ENCODE data around the gene SCGB1C2. TPM values are rescaled to one million over a fixed set of nuclear protein-coding genes. Genes with fewer than 3 reads are reported as not detected.

SCGB1C2 gene
- total and polyA plus RNA-seq, 12 donors, result not detected

GRCh38 chr17:181245-182049, 44.1 kb downstream of the SCGB1C2 start, which contains the start of gene DOC2B:
Gene DOC2B (minus strand): TSS chr17:181650. CDS start chr17:181479, 171 bp downstream.
- intact Hi-C loops (cut with DNase I), result no loop called here
- Histone ChIP-seq H3K4me3 (peak within 1 kb of the TSS in 1 of 4 donors; percentile 57), H3K36me3 (replicated peaks in 1 of 2) (no peaks in the 10 kb centered on the region), H3K4me1 (replicated peaks in 1 of 2) (peaks cover 0 to 8% of the 10 kb centered on the region in 2 donors), H3K27me3 (peaks cover 13% of the 10 kb centered on the region), H3K27ac (peak within 1 kb of the TSS in 3 of 5 donors; percentile 14 to 78 (median 50)), H3K9me3 (replicated peaks in 1 of 3) (no peaks in the 10 kb centered on the region)
- 3 to 4% (median 3%) methylated on average over 8 to 120 of the region's 120 CpGs; no CpG with 5 or more reads in 1 of the 4 donors for WGBS, 4 donors
- TF ChIP-seq POLR2A (IDR thresholded peaks at IDR 0.05) (no peak), CTCF (IDR thresholded peaks at IDR 0.05) (peak in 1 of 6 experiments; percentile 19)
- peak; percentile 41 to 77 (median 68) for DNase-seq

- no peak for TF ChIP-seq CTCF (IDR thresholded peaks at IDR 0.05)
- TF ChIP-seq POLR2A (IDR thresholded peaks at IDR 0.05), result no peak
- DNase-seq, result peak in 1 of 7 donors; percentile 63
- peaks cover 0 to 8% of the 10 kb centered on the region in 2 donors for H3K4me1 ChIP-seq (replicated peaks in 1 of 2)
- H3K4me3 ChIP-seq, result peak overlapping the region in 1 of 4 donors; percentile 49
- no peaks in the 10 kb centered on the region for H3K36me3 ChIP-seq (replicated peaks in 1 of 2)
- intact Hi-C loops (cut with DNase I), result no loop called here
- WGBS, 4 donors, result 63 to 89% (median 73%) methylated on average over 8 to 18 of the region's 18 CpGs
- no peaks in the 10 kb centered on the region for H3K9me3 ChIP-seq (replicated peaks in 1 of 3)
- peaks cover 13% of the 10 kb centered on the region for H3K27me3 ChIP-seq
- no peak overlapping the region for H3K27ac ChIP-seq
Observed at GRCh38 chr17:182050-182751, 44.8 kb downstream of the SCGB1C2 start.

GRCh38 chr17:183021-183420, 45.7 kb downstream of the SCGB1C2 start:
- intact Hi-C loops (cut with DNase I), result no loop called here
- no peak for DNase-seq
- peaks cover 13% of the 10 kb centered on the region for H3K27me3 ChIP-seq
- H3K4me1 ChIP-seq (replicated peaks in 1 of 2), result peaks cover 0 to 8% of the 10 kb centered on the region in 2 donors
- H3K9me3 ChIP-seq (replicated peaks in 1 of 3), result no peaks in the 10 kb centered on the region
- no peak overlapping the region for H3K4me3 ChIP-seq
- H3K36me3 ChIP-seq (replicated peaks in 1 of 2), result no peaks in the 10 kb centered on the region
- 66 to 88% (median 87%) methylated on average over 8 of the region's 8 CpGs for WGBS, 4 donors
- H3K27ac ChIP-seq, result no peak overlapping the region
- TF ChIP-seq CTCF (IDR thresholded peaks at IDR 0.05), result no peak
- TF ChIP-seq POLR2A (IDR thresholded peaks at IDR 0.05), result no peak

- Histone ChIP-seq H3K4me3 (no peak overlapping the region), H3K9me3 (replicated peaks in 1 of 3) (no peaks in the 10 kb centered on the region), H3K27me3 (no peaks in the 10 kb centered on the region), H3K36me3 (replicated peaks in 1 of 2) (no peaks in the 10 kb centered on the region), H3K4me1 (replicated peaks in 1 of 2) (peaks cover 0 to 4% of the 10 kb centered on the region in 2 donors), H3K27ac (no peak overlapping the region)
- DNase-seq, result no peak
- intact Hi-C loops (cut with DNase I), result no loop called here
- WGBS, 4 donors, result 79 to 84% (median 83%) methylated on average over 13 to 14 of the region's 14 CpGs
- TF ChIP-seq CTCF (IDR thresholded peaks at IDR 0.05) (no peak), POLR2A (IDR thresholded peaks at IDR 0.05) (no peak)
Observed at GRCh38 chr17:185445-186138, 48.2 kb downstream of the SCGB1C2 start.
